ENCODE results near the gene ZBTB42. TPM values are rescaled to one million over a fixed set of nuclear protein-coding genes. Genes with fewer than 3 reads are reported as not detected.

Gene ZBTB42
- total RNA-seq, 1 experiment from 2014 or later = 3.9 TPM

GRCh38 chr14:104796687-104797081 lies 4.2 kb upstream of the ZBTB42 start:
- Histone ChIP-seq H3K9me3 (no peaks in the 10 kb centered on the region), H3K4me3 (no peak overlapping the region), H3K27me3 (no peaks in the 10 kb centered on the region), H3K36me3 (peaks cover 3% of the 10 kb centered on the region)
- DNase-seq = no peak

- no peak for DNase-seq
- Histone ChIP-seq H3K36me3 (peaks cover 3% of the 10 kb centered on the region), H3K27me3 (no peaks in the 10 kb centered on the region), H3K4me3 (no peak overlapping the region), H3K9me3 (no peaks in the 10 kb centered on the region)
Observed at GRCh38 chr14:104797115-104798044, 3.5 kb upstream of the ZBTB42 start.

GRCh38 chr14:104798300-104799243 lies 2.3 kb upstream of the ZBTB42 start:
- no peaks in the 10 kb centered on the region for H3K27me3 ChIP-seq
- no peaks in the 10 kb centered on the region for H3K9me3 ChIP-seq
- H3K36me3 ChIP-seq = peaks cover 3% of the 10 kb centered on the region

GRCh38 chr14:104799244-104800014 lies 1.5 kb upstream of the ZBTB42 start:
- H3K27me3 ChIP-seq = no peaks in the 10 kb centered on the region
- no peaks in the 10 kb centered on the region for H3K36me3 ChIP-seq
- no peaks in the 10 kb centered on the region for H3K9me3 ChIP-seq
- no peak for DNase-seq
- no peak overlapping the region for H3K4me3 ChIP-seq

More at GRCh38 chr14:104798300-104799243, 2.3 kb upstream of the ZBTB42 start:
- no peak overlapping the region for H3K4me3 ChIP-seq
- DNase-seq = no peak

GRCh38 chr14:104800015-104800770 lies 708 bp upstream of the ZBTB42 start:
- DNase-seq = peak; percentile 79
- Histone ChIP-seq H3K36me3 (no peaks in the 10 kb centered on the region), H3K27me3 (no peaks in the 10 kb centered on the region), H3K4me3 (peak overlapping the region; percentile 37), H3K9me3 (no peaks in the 10 kb centered on the region)

GRCh38 chr14:104801520-104802393 lies 856 bp downstream of the ZBTB42 start:
- no peaks in the 10 kb centered on the region for H3K27me3 ChIP-seq
- H3K36me3 ChIP-seq = no peaks in the 10 kb centered on the region
- H3K4me3 ChIP-seq = no peak overlapping the region
- DNase-seq = no peak
- no peaks in the 10 kb centered on the region for H3K9me3 ChIP-seq

GRCh38 chr14:104802394-104803184 lies 1.7 kb downstream of the ZBTB42 start:
- no peak overlapping the region for H3K4me3 ChIP-seq
- no peak for DNase-seq
- H3K27me3 ChIP-seq = no peaks in the 10 kb centered on the region
- H3K9me3 ChIP-seq = no peaks in the 10 kb centered on the region
- H3K36me3 ChIP-seq = no peaks in the 10 kb centered on the region

GRCh38 chr14:104803280-104803911 lies 2.5 kb downstream of the ZBTB42 start:
- H3K36me3 ChIP-seq = no peaks in the 10 kb centered on the region
- no peaks in the 10 kb centered on the region for H3K9me3 ChIP-seq
- no peaks in the 10 kb centered on the region for H3K27me3 ChIP-seq
- no peak overlapping the region for H3K4me3 ChIP-seq
- DNase-seq = no peak

- H3K4me3 ChIP-seq = no peak overlapping the region
- no peaks in the 10 kb centered on the region for H3K36me3 ChIP-seq
- no peak for DNase-seq
- no peaks in the 10 kb centered on the region for H3K9me3 ChIP-seq
- H3K27me3 ChIP-seq = no peaks in the 10 kb centered on the region
Observed at GRCh38 chr14:104803912-104804410, 3.1 kb downstream of the ZBTB42 start.

GRCh38 chr14:104804481-104805325 lies 3.8 kb downstream of the ZBTB42 start:
- no peaks in the 10 kb centered on the region for H3K36me3 ChIP-seq
- H3K9me3 ChIP-seq = no peaks in the 10 kb centered on the region
- no peak for DNase-seq
- H3K4me3 ChIP-seq = no peak overlapping the region
- no peaks in the 10 kb centered on the region for H3K27me3 ChIP-seq

- H3K27me3 ChIP-seq = no peaks in the 10 kb centered on the region
- no peaks in the 10 kb centered on the region for H3K36me3 ChIP-seq
- no peaks in the 10 kb centered on the region for H3K9me3 ChIP-seq
- peak; percentile 87 for DNase-seq
- no peak overlapping the region for H3K4me3 ChIP-seq
Observed at GRCh38 chr14:104805326-104805678, 4.4 kb downstream of the ZBTB42 start.

GRCh38 chr14:104805941-104806624 lies 5.2 kb downstream of the ZBTB42 start:
- DNase-seq = no peak
- Histone ChIP-seq H3K27me3 (no peaks in the 10 kb centered on the region), H3K4me3 (no peak overlapping the region), H3K36me3 (no peaks in the 10 kb centered on the region), H3K9me3 (no peaks in the 10 kb centered on the region)
